HG03521 (cell line): ENCODE data around the gene SLAMF9.
"Not testable (repeated sequence)": the region's sequence is repeated elsewhere in the genome, so short reads cannot be mapped to it uniquely, and the experiment has no call there.

Source experiments
- ATAC-seq: cut with Tn5 transposase; IDR thresholded peaks from one replicate; pipeline ENCODE4 v1.9.1; 2021; ENCODE audit warnings: mild to moderate bottlenecking, moderate library complexity; ENCODE audit not compliant: unreplicated experiment

The SLAMF9 gene

GRCh38 chr1:159904036-159904435 is 50.0 kb downstream of the SLAMF9 start:
- ATAC-seq = not testable (repeated sequence)

- no peak for ATAC-seq
These were observed 51.5 kb downstream of the SLAMF9 start for GRCh38 chr1:159902541-159902940.
